Glutamatergic neuron (in vitro differentiated cells): ENCODE results near the gene TNFRSF9. TPM values are rescaled to one million over a fixed set of nuclear protein-coding genes. Genes with fewer than 3 reads are reported as not detected.

Experiments
- DNase-seq: peaks from one replicate; pipeline ENCODE4 v3.0.0; 2022
- H3K27ac Mint-ChIP-seq: one replicate; pipeline ENCODE4 v1.8.0; 2020; ENCODE audit warnings: mild to moderate bottlenecking, mixed read lengths, inconsistent platforms; ENCODE audit not compliant: unreplicated experiment
- H3K27me3 Mint-ChIP-seq: one replicate; pipeline ENCODE4 v1.8.0; 2020; ENCODE audit warnings: mild to moderate bottlenecking, moderate library complexity, mixed read lengths, inconsistent platforms; ENCODE audit not compliant: unreplicated experiment
- H3K36me3 Mint-ChIP-seq: one replicate; pipeline ENCODE4 v1.8.0; 2020; ENCODE audit warnings: mild to moderate bottlenecking, mixed read lengths, inconsistent platforms; ENCODE audit not compliant: unreplicated experiment
- H3K4me1 Mint-ChIP-seq: one replicate; pipeline ENCODE4 v1.8.0; 2020; ENCODE audit warnings: mild to moderate bottlenecking, low read depth, mixed read lengths, inconsistent platforms; ENCODE audit not compliant: unreplicated experiment
- H3K4me3 Mint-ChIP-seq: one replicate; pipeline ENCODE4 v1.8.0; 2020; ENCODE audit warnings: mild to moderate bottlenecking, mixed read lengths, inconsistent platforms; ENCODE audit not compliant: unreplicated experiment
- H3K9me3 Mint-ChIP-seq: one replicate; pipeline ENCODE4 v1.8.0; 2020; ENCODE audit warnings: mild to moderate bottlenecking, moderate library complexity, mixed read lengths, inconsistent platforms; ENCODE audit not compliant: unreplicated experiment
- total RNA-seq: library from RNA; stranded (reverse); fragmentation: NEBNext Ultra II Directional; extraction: Animal tissue kit (Norgen Biotek cat#: 25700); gene quantifications from one replicate; pipeline ENCODE4 v1.2.1, GENCODE V29; 2021; ENCODE audit not compliant: unreplicated experiment
- TF ChIP-seq, protein P1 (sequence below): fragments of 200-600 bp; sonication (generic); IDR thresholded peaks from one replicate; pipeline ENCODE4 v1.5.0; 2021; ENCODE audit not compliant: partially characterized antibody, unreplicated experiment

Gene TNFRSF9
- total RNA-seq, 1 donor from 2014 or later: 0.15 TPM

DNA sequence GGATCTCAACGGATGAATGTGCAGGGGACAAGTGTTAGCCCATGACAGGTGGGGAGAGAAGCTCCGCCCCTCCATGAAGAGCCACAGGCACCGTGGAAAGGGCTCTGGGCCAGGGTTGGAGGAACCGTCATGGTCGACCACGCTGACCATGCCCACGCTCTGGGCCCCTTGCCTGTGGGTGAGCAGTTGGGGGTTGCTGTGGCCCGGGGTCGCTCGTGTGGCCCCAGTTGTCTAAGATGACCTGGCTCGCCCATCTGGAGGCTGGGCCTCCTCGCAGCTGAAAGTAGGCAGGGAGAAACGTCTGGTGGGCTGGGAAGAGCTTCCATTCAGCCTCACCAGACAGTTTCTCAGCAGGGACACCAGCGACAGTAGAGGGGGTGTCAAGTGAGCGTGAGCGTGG lies 74.7 kb downstream of the TNFRSF9 start:
- Mint-ChIP-seq H3K36me3 (no peaks in the 10 kb centered on the region), H3K27ac (no peak overlapping the region), H3K4me1 (peaks cover 2% of the 10 kb centered on the region), H3K9me3 (no peaks in the 10 kb centered on the region), H3K4me3 (no peak overlapping the region), H3K27me3 (peaks cover 1% of the 10 kb centered on the region)
- TF ChIP-seq, protein P1, sequence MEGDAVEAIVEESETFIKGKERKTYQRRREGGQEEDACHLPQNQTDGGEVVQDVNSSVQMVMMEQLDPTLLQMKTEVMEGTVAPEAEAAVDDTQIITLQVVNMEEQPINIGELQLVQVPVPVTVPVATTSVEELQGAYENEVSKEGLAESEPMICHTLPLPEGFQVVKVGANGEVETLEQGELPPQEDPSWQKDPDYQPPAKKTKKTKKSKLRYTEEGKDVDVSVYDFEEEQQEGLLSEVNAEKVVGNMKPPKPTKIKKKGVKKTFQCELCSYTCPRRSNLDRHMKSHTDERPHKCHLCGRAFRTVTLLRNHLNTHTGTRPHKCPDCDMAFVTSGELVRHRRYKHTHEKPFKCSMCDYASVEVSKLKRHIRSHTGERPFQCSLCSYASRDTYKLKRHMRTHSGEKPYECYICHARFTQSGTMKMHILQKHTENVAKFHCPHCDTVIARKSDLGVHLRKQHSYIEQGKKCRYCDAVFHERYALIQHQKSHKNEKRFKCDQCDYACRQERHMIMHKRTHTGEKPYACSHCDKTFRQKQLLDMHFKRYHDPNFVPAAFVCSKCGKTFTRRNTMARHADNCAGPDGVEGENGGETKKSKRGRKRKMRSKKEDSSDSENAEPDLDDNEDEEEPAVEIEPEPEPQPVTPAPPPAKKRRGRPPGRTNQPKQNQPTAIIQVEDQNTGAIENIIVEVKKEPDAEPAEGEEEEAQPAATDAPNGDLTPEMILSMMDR: no peak
- no peak for DNase-seq

Other genes with a start within 250 kb of the TNFRSF9 start
- gene VAMP3, start 169.5 kb downstream of the TNFRSF9 start, total RNA-seq: 21.3 TPM
- gene PER3, start 156.5 kb downstream of the TNFRSF9 start, total RNA-seq: 3.6 TPM
- not detected for gene UTS2, start 87.8 kb downstream of the TNFRSF9 start, total RNA-seq
- gene PARK7, start 20.9 kb upstream of the TNFRSF9 start, total RNA-seq: 196 TPM
- 11.8 TPM for gene ERRFI1, start 85.5 kb upstream of the TNFRSF9 start, total RNA-seq